Right atrium auricular region (tissue), 2 donors: ENCODE results near the gene EMC10. TPM values are rescaled to one million over a fixed set of nuclear protein-coding genes. Genes with fewer than 3 reads are reported as not detected.
"Not testable (repeated sequence)": the region's sequence is repeated elsewhere in the genome, so short reads cannot be mapped to it uniquely, and the experiment has no call there.

Experiments
- DNase-seq: peaks from one replicate; pipeline ENCODE4 v3.0.0-alpha.2; 2019; ENCODE audit warnings: low spot score
- H3K27ac ChIP-seq, 2 donors: fragments of 200-600 bp; sonication (generic); 1 replicate in 1 of 2; 2 replicates in 1 of 2; pipeline ENCODE4 v1.5.1; 2016 to 2019
- H3K27me3 ChIP-seq, 2 donors: fragments of 200-600 bp; sonication (generic); one replicate each; pipeline versions ENCODE4 v1.5.1 to v1.6.0; 2017 to 2019
- H3K36me3 ChIP-seq: fragments of 200-600 bp; sonication (generic); one replicate; pipeline ENCODE4 v1.5.1; 2016
- H3K4me1 ChIP-seq, 2 donors: fragments of 200-600 bp; sonication (generic); one replicate each; pipeline versions ENCODE4 v1.5.1 to v1.6.0; 2017 to 2019
- H3K4me3 ChIP-seq, 2 donors: fragments of 200-600 bp; sonication (generic); 1 replicate in 1 of 2; 2 replicates in 1 of 2; pipeline ENCODE4 v1.5.1; 2017 to 2019; ENCODE audit warnings: mild to moderate bottlenecking in 1 of 2, moderate library complexity in 1 of 2
- H3K9me3 ChIP-seq, 2 donors: fragments of 200-600 bp; sonication (generic); one replicate each; pipeline ENCODE4 v1.5.1; 2019
- CTCF ChIP-seq, 2 donors: fragments of 200-600 bp; sonication (generic); IDR thresholded peaks; one replicate each; pipeline ENCODE4 v1.5.1; 2019; ENCODE audit warnings: antibody characterized with exemption in 2 of 2
- total RNA-seq, 2 donors: library from RNA; depleted of rRNA; stranded (reverse); fragments of >200 nt; gene quantifications; one replicate each; pipeline ENCODE4 v1.1.0, GENCODE V29; 2016

Gene EMC10
- total RNA-seq, 2 donors from 2014 or later, result 94.9 to 112 TPM

GRCh38 chr19:50435627-50436026, 40.7 kb upstream of the EMC10 start:
- Histone ChIP-seq H3K4me1 (peaks cover 0 to 18% of the 10 kb centered on the region in 2 donors), H3K4me3 (no peak overlapping the region), H3K36me3 (no peaks in the 10 kb centered on the region), H3K27ac (no peak overlapping the region), H3K27me3 (peaks cover 0 to 7% of the 10 kb centered on the region in 2 donors), H3K9me3 (no peaks in the 10 kb centered on the region)
- DNase-seq, result no peak
- TF ChIP-seq CTCF (IDR thresholded peaks at IDR 0.05), result no peak

- H3K36me3 ChIP-seq, result no peaks in the 10 kb centered on the region
- DNase-seq, result no peak
- no peak for TF ChIP-seq CTCF (IDR thresholded peaks at IDR 0.05)
- H3K9me3 ChIP-seq, result no peaks in the 10 kb centered on the region
- no peak overlapping the region for H3K27ac ChIP-seq
- no peaks in the 10 kb centered on the region for H3K27me3 ChIP-seq
- no peaks in the 10 kb centered on the region for H3K4me1 ChIP-seq
- no peak overlapping the region for H3K4me3 ChIP-seq
Measured at GRCh38 chr19:50437862-50438449, 38.4 kb upstream of the EMC10 start.

GRCh38 chr19:50439130-50439529, 37.2 kb upstream of the EMC10 start:
- H3K4me1 ChIP-seq, H3K27ac ChIP-seq, H3K36me3 ChIP-seq, H3K4me3 ChIP-seq, H3K9me3 ChIP-seq, H3K27me3 ChIP-seq, DNase-seq: not testable (repeated sequence)

- H3K4me1 ChIP-seq, result no peaks in the 10 kb centered on the region
- no peaks in the 10 kb centered on the region for H3K9me3 ChIP-seq
- H3K4me3 ChIP-seq, result no peak overlapping the region
- H3K27ac ChIP-seq, result no peak overlapping the region
- no peak for TF ChIP-seq CTCF (IDR thresholded peaks at IDR 0.05)
- no peaks in the 10 kb centered on the region for H3K36me3 ChIP-seq
- no peaks in the 10 kb centered on the region for H3K27me3 ChIP-seq
- no peak for DNase-seq
Measured at GRCh38 chr19:50444059-50444458, 32.2 kb upstream of the EMC10 start.

- no peak for TF ChIP-seq CTCF (IDR thresholded peaks at IDR 0.05)
- H3K27me3 ChIP-seq, result no peaks in the 10 kb centered on the region
- no peaks in the 10 kb centered on the region for H3K9me3 ChIP-seq
- no peak overlapping the region for H3K4me3 ChIP-seq
- H3K27ac ChIP-seq, result no peak overlapping the region
- no peak for DNase-seq
- H3K36me3 ChIP-seq, result no peaks in the 10 kb centered on the region
- no peaks in the 10 kb centered on the region for H3K4me1 ChIP-seq
Measured at GRCh38 chr19:50447053-50447452, 29.3 kb upstream of the EMC10 start.

GRCh38 chr19:50447750-50448149, 28.6 kb upstream of the EMC10 start:
- H3K36me3 ChIP-seq, result no peaks in the 10 kb centered on the region
- no peaks in the 10 kb centered on the region for H3K4me1 ChIP-seq
- no peak overlapping the region for H3K4me3 ChIP-seq
- no peaks in the 10 kb centered on the region for H3K27me3 ChIP-seq
- no peak for TF ChIP-seq CTCF (IDR thresholded peaks at IDR 0.05)
- no peak overlapping the region for H3K27ac ChIP-seq
- DNase-seq, result no peak
- no peaks in the 10 kb centered on the region for H3K9me3 ChIP-seq
